Caco-2 (cell line): Measurements from ENCODE around the gene ZMYND8. TPM values are rescaled to one million over a fixed set of nuclear protein-coding genes. Genes with fewer than 3 reads are reported as not detected.
A peak's percentile ranks its signal among the peaks of the same experiment; 100 is the strongest.

Source experiments
- BruUV-seq: library from RNA; stranded (reverse); fragments of 400-500 nt; replicated peaks from 2 replicates; lab custom pipeline; 2021; lab: Mats Ljungman, UMichigan
- CTCF ChIA-PET: fragments of 300-600 bp; sonication (Branson Sonifier 250); formaldehyde crosslinking; loops from one replicate; lab custom pipeline; 2022; ENCODE audit warnings: antibody characterized with exemption; lab: Charles Lee
- POLR2A ChIA-PET: fragments of 300-600 bp; sonication (Branson Sonifier 250); formaldehyde crosslinking; loops from one replicate; lab custom pipeline; 2022; ENCODE audit warnings: antibody characterized with exemption; lab: Charles Lee
- DNase-seq, 2 experiments: peaks; one replicate each; pipeline versions ENCODE4 v3.0.0 to v3.0.0-alpha.2; 2020 to 2022
- H3K27me3 ChIP-seq: replicated peaks from 2 replicates; pipeline ENCODE4 v1.6.0; 2011; ENCODE audit warnings: low read length; ENCODE audit not compliant: control insufficient read depth, insufficient read depth
- H3K36me3 ChIP-seq: 2 replicates; pipeline ENCODE4 v1.5.1; 2011; ENCODE audit warnings: low read length; ENCODE audit not compliant: control insufficient read depth, insufficient read depth
- H3K4me1 ChIP-seq: fragments of 250-450 bp; sonication (Bioruptor Pico); 2 replicates; pipeline ENCODE4 v1.5.1; 2020; ENCODE audit warnings: mild to moderate bottlenecking
- H3K4me3 ChIP-seq: 2 replicates; pipeline ENCODE4 v1.5.1; 2011; ENCODE audit warnings: low read depth, mild to moderate bottlenecking, control low read depth, low read length
- H3K9me3 ChIP-seq: fragments of 250-450 bp; sonication (Bioruptor Pico); 2 replicates; pipeline ENCODE4 v1.5.1; 2020; ENCODE audit warnings: mild to moderate bottlenecking, moderate library complexity
- H3K27ac Mint-ChIP-seq: one replicate; pipeline ENCODE4 v1.8.0; 2022; ENCODE audit warnings: mixed read lengths; ENCODE audit not compliant: unreplicated experiment
- H3K27me3 Mint-ChIP-seq: one replicate; pipeline ENCODE4 v1.8.0; 2022; ENCODE audit warnings: mixed read lengths; ENCODE audit not compliant: insufficient read depth, unreplicated experiment
- H3K36me3 Mint-ChIP-seq: one replicate; pipeline ENCODE4 v1.8.0; 2022; ENCODE audit warnings: mild to moderate bottlenecking, mixed read lengths; ENCODE audit not compliant: insufficient read depth, unreplicated experiment
- H3K4me1 Mint-ChIP-seq: one replicate; pipeline ENCODE4 v1.8.0; 2022; ENCODE audit warnings: low read depth, mixed read lengths; ENCODE audit not compliant: unreplicated experiment
- H3K4me3 Mint-ChIP-seq: one replicate; pipeline ENCODE4 v1.8.0; 2022; ENCODE audit warnings: mild to moderate bottlenecking, moderate library complexity, mixed read lengths; ENCODE audit not compliant: unreplicated experiment
- H3K9me3 Mint-ChIP-seq: one replicate; pipeline ENCODE4 v1.8.0; 2022; ENCODE audit warnings: mixed read lengths; ENCODE audit not compliant: unreplicated experiment
- CTCF ChIP-seq, 2 experiments: fragments of 200-600 bp in 1 of 2; IDR thresholded peaks; 1 replicate in 1 of 2; 2 replicates in 1 of 2; pipeline versions ENCODE4 v1.5.1 to v1.8.0; 2011 to 2022; ENCODE audit warnings: antibody characterized with exemption in 1 of 2, control low read depth in 1 of 2, inconsistent platforms in 1 of 2, low read depth in 1 of 2, low read length in 1 of 2, mild to moderate bottlenecking in 1 of 2, moderate library complexity in 1 of 2; ENCODE audit not compliant: insufficient read depth in 1 of 2, severe bottlenecking in 1 of 2, unreplicated experiment in 1 of 2
- intact Hi-C: fragments of 100-400 bp; cut with micrococcal nuclease; formaldehyde crosslinking; loops from one replicate; pipeline ENCODE4 v1.10.0; 2022; ENCODE audit not compliant: unreplicated experiment
- total RNA-seq: library from RNA; stranded (reverse); gene quantifications from 2 replicates; pipeline ENCODE4 v1.2.3, GENCODE V29; 2022

Gene ZMYND8
- total RNA-seq, 1 experiment from 2014 or later: 194 TPM

- TF ChIP-seq CTCF (IDR thresholded peaks at IDR 0.05; ENCODE audit: insufficient read depth in 1 of 2, low read depth in 1 of 2, low read length in 1 of 2, severe bottlenecking in 1 of 2, unreplicated experiment in 1 of 2): no peak
- Histone ChIP-seq H3K9me3 (no peaks in the 10 kb centered on the region), H3K27me3 (no peaks in the 10 kb centered on the region), H3K4me3 (no peak overlapping the region), H3K4me1 (no peaks in the 10 kb centered on the region), H3K36me3 (peaks cover 28% of the 10 kb centered on the region)
- Mint-ChIP-seq H3K9me3 (no peaks in the 10 kb centered on the region), H3K4me1 (no peaks in the 10 kb centered on the region), H3K27me3 (no peaks in the 10 kb centered on the region), H3K27ac (peak overlapping the region; percentile 40), H3K36me3 (peaks cover 99% of the 10 kb centered on the region), H3K4me3 (no peak overlapping the region)
- POLR2A ChIA-PET: no interaction called here
- BruUV-seq: no TSS peak
- no peak for DNase-seq
- intact Hi-C loops: no loop called here
- CTCF ChIA-PET: no interaction called here
Observed at GRCh38 chr20:47238780-47239718, 117.5 kb downstream of the ZMYND8 start.

GRCh38 chr20:47237715-47238114 lies 118.8 kb downstream of the ZMYND8 start:
- TF ChIP-seq CTCF (IDR thresholded peaks at IDR 0.05; ENCODE audit: insufficient read depth in 1 of 2, low read depth in 1 of 2, low read length in 1 of 2, severe bottlenecking in 1 of 2, unreplicated experiment in 1 of 2): no peak
- no peaks in the 10 kb centered on the region for H3K27me3 Mint-ChIP-seq
- Histone ChIP-seq H3K9me3 (no peaks in the 10 kb centered on the region), H3K36me3 (peaks cover 34% of the 10 kb centered on the region), H3K4me3 (no peak overlapping the region), H3K4me1 (0 out of 2 replicates have a peak, but pooled peaks cover 4% of the 10 kb centered on the region), H3K27me3 (no peaks in the 10 kb centered on the region)
- no TSS peak for BruUV-seq
- peaks cover 99% of the 10 kb centered on the region for H3K36me3 Mint-ChIP-seq
- H3K9me3 Mint-ChIP-seq: no peaks in the 10 kb centered on the region
- ChIA-PET CTCF (interaction anchor here (2.0 kb wide), 1 partner anchor 146 kb away, joined by 7 read pairs; no protein-coding TSS in a partner anchor), POLR2A (no interaction called here)
- intact Hi-C loops: no loop called here
- DNase-seq: no peak
- H3K4me1 Mint-ChIP-seq: no peaks in the 10 kb centered on the region
- no peak overlapping the region for H3K27ac Mint-ChIP-seq
- no peak overlapping the region for H3K4me3 Mint-ChIP-seq

GRCh38 chr20:47236639-47236900 lies 119.9 kb downstream of the ZMYND8 start:
- H3K27me3 ChIP-seq: no peaks in the 10 kb centered on the region
- peaks cover 99% of the 10 kb centered on the region for H3K36me3 Mint-ChIP-seq
- H3K4me1 Mint-ChIP-seq: peaks cover 4% of the 10 kb centered on the region
- POLR2A ChIA-PET: no interaction called here
- no peak for DNase-seq
- peak overlapping the region; percentile 43 for H3K27ac Mint-ChIP-seq
- H3K4me3 Mint-ChIP-seq: no peak overlapping the region
- H3K4me3 ChIP-seq: no peak overlapping the region
- H3K9me3 ChIP-seq: no peaks in the 10 kb centered on the region
- no peaks in the 10 kb centered on the region for H3K27me3 Mint-ChIP-seq
- 0 out of 2 replicates have a peak, but pooled peaks cover 4% of the 10 kb centered on the region for H3K4me1 ChIP-seq
- BruUV-seq: no TSS peak
- intact Hi-C loops: no loop called here
- CTCF ChIA-PET: interaction anchor here (2.0 kb wide), 1 partner anchor 147 kb away, joined by 7 read pairs; no protein-coding TSS in a partner anchor
- no peaks in the 10 kb centered on the region for H3K9me3 Mint-ChIP-seq
- H3K36me3 ChIP-seq: peaks cover 32% of the 10 kb centered on the region
- no peak for TF ChIP-seq CTCF (IDR thresholded peaks at IDR 0.05; ENCODE audit: insufficient read depth in 1 of 2, low read depth in 1 of 2, low read length in 1 of 2, severe bottlenecking in 1 of 2, unreplicated experiment in 1 of 2)
